Hepatocyte (in vitro differentiated cells): ENCODE results near the gene LAPTM5. TPM values are rescaled to one million over a fixed set of nuclear protein-coding genes. Genes with fewer than 3 reads are reported as not detected.

Experiments
- DNase-seq: peaks from one replicate; pipeline ENCODE4 v3.0.0-alpha.2; 2016; ENCODE audit warnings: low spot score
- H2AFZ ChIP-seq: fragments of 200-600 bp; sonication (generic); 2 replicates; pipeline ENCODE4 v1.6.0; 2016; ENCODE audit warnings: antibody characterized with exemption, mild to moderate bottlenecking
- H3K27ac ChIP-seq: fragments of 200-600 bp; sonication (generic); 2 replicates; pipeline ENCODE4 v1.5.1; 2016; ENCODE audit warnings: mild to moderate bottlenecking
- H3K27me3 ChIP-seq: fragments of 200-600 bp; sonication (generic); 2 replicates; pipeline ENCODE4 v1.6.1; 2016
- H3K36me3 ChIP-seq: fragments of 200-600 bp; sonication (generic); replicated peaks from 2 replicates; pipeline ENCODE4 v1.5.1; 2016; ENCODE audit warnings: low read depth; ENCODE audit not compliant: insufficient read depth
- H3K4me1 ChIP-seq: fragments of 200-600 bp; sonication (generic); 2 replicates; pipeline ENCODE4 v1.5.1; 2016; ENCODE audit warnings: mild to moderate bottlenecking, moderate library complexity; ENCODE audit not compliant: insufficient read depth
- H3K4me2 ChIP-seq: fragments of 200-600 bp; sonication (generic); 2 replicates; pipeline ENCODE4 v1.6.0; 2016
- H3K4me3 ChIP-seq: fragments of 200-600 bp; sonication (generic); 2 replicates; pipeline ENCODE4 v1.5.1; 2016; ENCODE audit warnings: mild to moderate bottlenecking
- H3K79me2 ChIP-seq: fragments of 200-600 bp; sonication (generic); 2 replicates; pipeline ENCODE4 v1.6.0; 2017; ENCODE audit warnings: mild to moderate bottlenecking
- H3K9me2 ChIP-seq: fragments of 200-600 bp; sonication (generic); replicated peaks from 2 replicates; pipeline ENCODE4 v1.6.0; 2017; ENCODE audit warnings: mild to moderate bottlenecking; ENCODE audit not compliant: insufficient read depth
- H3K9me3 ChIP-seq: fragments of 200-600 bp; sonication (generic); 2 replicates; pipeline ENCODE4 v1.5.1; 2016; ENCODE audit warnings: low read depth, mild to moderate bottlenecking
- H4K20me1 ChIP-seq: fragments of 200-600 bp; sonication (generic); 2 replicates; pipeline ENCODE4 v1.6.0; 2016; ENCODE audit warnings: mild to moderate bottlenecking; ENCODE audit not compliant: insufficient read depth, poor library complexity, severe bottlenecking
- EZH2 ChIP-seq: fragments of 200-600 bp; sonication (generic); IDR thresholded peaks from 2 replicates; pipeline ENCODE4 v1.6.1; 2016; ENCODE audit warnings: antibody characterized with exemption, mild to moderate bottlenecking, borderline replicate concordance
- EZH2phosphoT487 ChIP-seq: fragments of 200-600 bp; sonication (generic); IDR thresholded peaks from one replicate; pipeline ENCODE4 v1.6.1; 2018; ENCODE audit warnings: antibody characterized with exemption, mild to moderate bottlenecking, low read depth, moderate library complexity; ENCODE audit not compliant: unreplicated experiment, severe bottlenecking
- WGBS: methylation state at CpG from one replicate; pipeline ENCODE4 v1.1.6; 2016; ENCODE audit warnings: low lambda C conversion rate; ENCODE audit errors: missing lambda C conversion rate; 5-methylcytosine and 5-hydroxymethylcytosine counted together
- polyA plus RNA-seq: library from polyadenylated mRNA; unstranded; fragments of >200 nt; fragmentation: Nextera tagmentation; extraction: Ambion mirVana; gene quantifications from 2 replicates; pipeline ENCODE4 v1.2.1, GENCODE V29; 2016
- total RNA-seq: library from RNA; depleted of rRNA; stranded (reverse); fragments of >200 nt; gene quantifications from 2 replicates; pipeline ENCODE4 v1.2.3, GENCODE V29; 2014
- TF ChIP-seq, protein P1 (sequence below): fragments of 200-600 bp; sonication (generic); IDR thresholded peaks from 2 replicates; pipeline ENCODE4 v1.5.1; 2016; ENCODE audit warnings: antibody characterized with exemption, mild to moderate bottlenecking; ENCODE audit not compliant: poor library complexity

LAPTM5 gene
- total and polyA plus RNA-seq, 2 experiments from 2014 or later = 2.6 to 3.2 TPM

DNA sequence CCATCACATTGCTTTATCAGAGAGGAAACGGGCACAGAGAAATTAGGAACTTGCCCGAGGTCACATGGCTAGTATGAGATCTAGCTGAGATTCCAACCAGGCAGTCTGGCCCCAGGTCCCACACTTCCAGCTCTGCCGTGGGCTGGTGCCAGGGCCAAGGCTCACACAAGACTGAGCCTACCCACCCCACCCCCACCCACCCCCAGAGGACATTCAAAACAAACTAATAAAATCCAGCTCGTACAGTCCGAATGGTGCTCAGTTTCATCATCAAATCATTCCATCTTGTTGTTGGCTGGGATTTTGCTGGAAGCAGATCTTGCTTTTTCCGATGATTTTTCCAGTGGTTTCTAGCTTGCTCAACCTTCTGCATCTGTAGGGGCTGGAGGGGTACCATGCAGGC is 62.1 kb downstream of the LAPTM5 start:
- DNase-seq = no peak
- H3K4me2 ChIP-seq = no peak overlapping the region
- peaks cover 4% of the 10 kb centered on the region for H3K4me1 ChIP-seq
- no peak overlapping the region for H3K4me3 ChIP-seq
- no peaks in the 10 kb centered on the region for H3K27me3 ChIP-seq
- H3K27ac ChIP-seq = no peak overlapping the region
- WGBS = 63% methylated on average over 6 of the region's 6 CpGs
- H3K9me3 ChIP-seq = no peaks in the 10 kb centered on the region
- H2AFZ ChIP-seq = no peak overlapping the region
- H4K20me1 ChIP-seq = no peaks in the 10 kb centered on the region
- no peaks in the 10 kb centered on the region for H3K79me2 ChIP-seq
- no peaks in the 10 kb centered on the region for H3K36me3 ChIP-seq
- TF ChIP-seq EZH2phosphoT487 = no peak
- TF ChIP-seq, protein P1, sequence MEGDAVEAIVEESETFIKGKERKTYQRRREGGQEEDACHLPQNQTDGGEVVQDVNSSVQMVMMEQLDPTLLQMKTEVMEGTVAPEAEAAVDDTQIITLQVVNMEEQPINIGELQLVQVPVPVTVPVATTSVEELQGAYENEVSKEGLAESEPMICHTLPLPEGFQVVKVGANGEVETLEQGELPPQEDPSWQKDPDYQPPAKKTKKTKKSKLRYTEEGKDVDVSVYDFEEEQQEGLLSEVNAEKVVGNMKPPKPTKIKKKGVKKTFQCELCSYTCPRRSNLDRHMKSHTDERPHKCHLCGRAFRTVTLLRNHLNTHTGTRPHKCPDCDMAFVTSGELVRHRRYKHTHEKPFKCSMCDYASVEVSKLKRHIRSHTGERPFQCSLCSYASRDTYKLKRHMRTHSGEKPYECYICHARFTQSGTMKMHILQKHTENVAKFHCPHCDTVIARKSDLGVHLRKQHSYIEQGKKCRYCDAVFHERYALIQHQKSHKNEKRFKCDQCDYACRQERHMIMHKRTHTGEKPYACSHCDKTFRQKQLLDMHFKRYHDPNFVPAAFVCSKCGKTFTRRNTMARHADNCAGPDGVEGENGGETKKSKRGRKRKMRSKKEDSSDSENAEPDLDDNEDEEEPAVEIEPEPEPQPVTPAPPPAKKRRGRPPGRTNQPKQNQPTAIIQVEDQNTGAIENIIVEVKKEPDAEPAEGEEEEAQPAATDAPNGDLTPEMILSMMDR = no peak
- no peak for TF ChIP-seq EZH2
- no peaks in the 10 kb centered on the region for H3K9me2 ChIP-seq

GRCh38 chr1:30694280-30695175 is 63.0 kb downstream of the LAPTM5 start:
- TF ChIP-seq EZH2phosphoT487 = no peak
- no peak for TF ChIP-seq EZH2
- TF ChIP-seq, protein P1 = no peak
- 79% methylated on average over 8 of the region's 8 CpGs for WGBS
- H3K9me3 ChIP-seq = no peaks in the 10 kb centered on the region
- no peak overlapping the region for H3K4me3 ChIP-seq
- no peaks in the 10 kb centered on the region for H3K27me3 ChIP-seq
- no peak overlapping the region for H3K4me2 ChIP-seq
- no peaks in the 10 kb centered on the region for H3K79me2 ChIP-seq
- H3K36me3 ChIP-seq = no peaks in the 10 kb centered on the region
- no peaks in the 10 kb centered on the region for H3K9me2 ChIP-seq
- no peak overlapping the region for H2AFZ ChIP-seq
- H3K4me1 ChIP-seq = peaks cover 4% of the 10 kb centered on the region
- H4K20me1 ChIP-seq = no peaks in the 10 kb centered on the region
- DNase-seq = no peak
- H3K27ac ChIP-seq = no peak overlapping the region

GRCh38 chr1:30693822-30694221 is 63.8 kb downstream of the LAPTM5 start:
- no peaks in the 10 kb centered on the region for H3K79me2 ChIP-seq
- no peaks in the 10 kb centered on the region for H4K20me1 ChIP-seq
- no peaks in the 10 kb centered on the region for H3K9me3 ChIP-seq
- no peak overlapping the region for H3K27ac ChIP-seq
- H3K4me1 ChIP-seq = peaks cover 4% of the 10 kb centered on the region
- H2AFZ ChIP-seq = no peak overlapping the region
- no peaks in the 10 kb centered on the region for H3K36me3 ChIP-seq
- H3K4me2 ChIP-seq = no peak overlapping the region
- WGBS = 68% methylated on average over 5 of the region's 5 CpGs
- no peak for DNase-seq
- TF ChIP-seq EZH2phosphoT487 (no peak), EZH2 (no peak)
- TF ChIP-seq, protein P1 = no peak
- H3K9me2 ChIP-seq = no peaks in the 10 kb centered on the region
- no peak overlapping the region for H3K4me3 ChIP-seq
- no peaks in the 10 kb centered on the region for H3K27me3 ChIP-seq
